HepG2 (cell line): ENCODE results near the gene YLPM1. TPM values are rescaled to one million over a fixed set of nuclear protein-coding genes. Genes with fewer than 3 reads are reported as not detected.
A peak's percentile ranks its signal among the peaks of the same experiment; 100 is the strongest.

Experiments
- ATAC-seq: fragments of 200-7000 bp; cut with Tn5 transposase; 3 replicates; pipeline ENCODE4 v1.9.1; 2020; ENCODE audit warnings: mild to moderate bottlenecking, moderate library complexity
- BruUV-seq: library from RNA; stranded (reverse); fragments of 400-500 nt; replicated peaks from 2 replicates; lab custom pipeline; 2021; lab: Mats Ljungman, UMichigan
- CTCF ChIA-PET: fragments of 300-600 bp; formaldehyde crosslinking; extraction: SDS; loops from one replicate; lab custom pipeline; 2021; ENCODE audit warnings: low total read pairs, inconsistent platforms, low intra/inter-chr PET ratio; lab: Yijun Ruan, JAX
- POLR2A ChIA-PET: fragments of 350-600 bp; sonication (Branson Sonifier 250); formaldehyde crosslinking; loops from one replicate; lab custom pipeline; 2020; ENCODE audit warnings: antibody characterized with exemption, inconsistent platforms; lab: Yijun Ruan, JAX
- DNase-seq: peaks from one replicate; pipeline ENCODE4 v3.0.0-alpha.2; 2015; ENCODE audit warnings: low spot score
- FAIRE-seq: peaks from 3 replicates; lab custom pipeline; 2011; peaks lifted over from hg19 to GRCh38; lab: Jason Lieb, UNC
- H2AFZ ChIP-seq: one replicate; pipeline ENCODE4 v1.6.1; 2011; ENCODE audit warnings: low read length, inconsistent platforms
- H3K27ac ChIP-seq: fragments of 300-600 bp; 3 replicates; pipeline ENCODE4 v1.8.0; 2011; ENCODE audit warnings: mixed run types, mild to moderate bottlenecking, mixed read lengths, low read length, inconsistent platforms; ENCODE audit not compliant: insufficient read depth; ENCODE audit errors: extremely low read length
- H3K27me3 ChIP-seq, 2 experiments: fragments of 200-600 bp in 1 of 2; 2 replicates in 1 of 2; 3 replicates in 1 of 2; pipeline versions ENCODE4 v1.6.0 to v1.8.0; 2011; ENCODE audit warnings: low read length in 2 of 2, mild to moderate bottlenecking in 2 of 2, moderate library complexity in 2 of 2, inconsistent platforms in 1 of 2; ENCODE audit not compliant: insufficient read depth in 2 of 2, control insufficient read depth in 1 of 2
- H3K36me3 ChIP-seq, 2 experiments: fragments of 200-600 bp in 1 of 2; replicated peaks in 1 of 2; 2 replicates in 1 of 2; 3 replicates in 1 of 2; pipeline versions ENCODE4 v1.5.1 to v1.8.0; 2011; ENCODE audit warnings: low read length in 2 of 2, inconsistent platforms in 1 of 2; ENCODE audit not compliant: insufficient read depth in 2 of 2, control insufficient read depth in 1 of 2
- H3K4me1 ChIP-seq: 2 replicates; pipeline ENCODE4 v1.5.1; 2012; ENCODE audit warnings: low read length, inconsistent platforms; ENCODE audit not compliant: insufficient read depth
- H3K4me2 ChIP-seq: 2 replicates; pipeline ENCODE4 v1.6.0; 2011; ENCODE audit warnings: low read depth, low read length, inconsistent platforms
- H3K4me3 ChIP-seq, 3 experiments: fragments of 200-600 bp in 1 of 3; sonication (generic), shearing (Covaris generic) in 1 of 3; replicated peaks in 1 of 3; 2 replicates each; pipeline ENCODE4 v1.5.1; 2011 to 2016; ENCODE audit warnings: low read length in 3 of 3, inconsistent platforms in 2 of 3, low read depth in 2 of 3, mild to moderate bottlenecking in 2 of 3, control low read depth in 1 of 3, mixed read lengths in 1 of 3; ENCODE audit not compliant: insufficient read depth in 1 of 3
- H3K79me2 ChIP-seq: one replicate; pipeline ENCODE4 v1.6.1; 2011; ENCODE audit warnings: low read length, inconsistent platforms; ENCODE audit not compliant: insufficient read depth
- H3K9ac ChIP-seq: 2 replicates; pipeline ENCODE4 v1.6.0; 2011; ENCODE audit warnings: mild to moderate bottlenecking, low read depth, low read length, inconsistent platforms; ENCODE audit not compliant: insufficient read depth
- H3K9me3 ChIP-seq: 2 replicates; pipeline ENCODE4 v1.5.1; 2012; ENCODE audit warnings: mild to moderate bottlenecking, low read length
- H4K20me1 ChIP-seq: 2 replicates; pipeline ENCODE4 v1.6.0; 2011; ENCODE audit warnings: inconsistent platforms, mild to moderate bottlenecking, low read length, moderate library complexity; ENCODE audit not compliant: insufficient read depth
- BCL6 ChIP-seq: IDR thresholded peaks from 2 replicates; pipeline ENCODE4 v1.6.1; 2016; ENCODE audit warnings: missing genetic modification reagents, missing compliant biosample characterization
- HNRNPH1 ChIP-seq: fragments of 200-400 bp; formaldehyde crosslinking; optimal IDR thresholded peaks from 2 replicates; pipeline ENCODE3; 2017; ENCODE audit warnings: mild to moderate bottlenecking, low read depth, low read length
- YEATS2 ChIP-seq: sonication (generic); formaldehyde crosslinking; IDR thresholded peaks from 2 replicates; pipeline ENCODE4 v1.4.0; 2020; ENCODE audit warnings: missing genetic modification reagents, borderline replicate concordance
- ZNF720 ChIP-seq: sonication (generic); formaldehyde crosslinking; IDR thresholded peaks from 2 replicates; pipeline ENCODE4 v1.4.0; 2020; ENCODE audit warnings: missing genetic modification reagents
- ZNF768 ChIP-seq: sonication (generic); formaldehyde crosslinking; IDR thresholded peaks from 2 replicates; pipeline ENCODE4 v1.4.0; 2020; ENCODE audit warnings: missing genetic modification reagents
- WGBS: methylation state at CpG from one replicate; pipeline ENCODE4 v1.1.6; 2017; ENCODE audit warnings: low lambda C conversion rate; 5-methylcytosine and 5-hydroxymethylcytosine counted together
- in situ Hi-C: cut with HindIII; loops from 2 replicates; pipeline ENCODE4 v1.10.0; 2017; ENCODE audit warnings: low pct_unique_long_range_greater_than_20kb; ENCODE audit not compliant: extremely low pct_ligation_motif_present
- intact Hi-C: fragments of 100-400 bp; cut with micrococcal nuclease; formaldehyde crosslinking; loops from one replicate; pipeline ENCODE4 v1.10.0; 2022; ENCODE audit not compliant: unreplicated experiment
- polyA plus RNA-seq, 8 experiments: library from polyadenylated mRNA; depleted of rRNA in 3 of 8; stranded (reverse) in 7 of 8; unstranded in 1 of 8; fragments of >200 nt; fragmentation: Illumina TruSeq in 4 of 8; extraction: Trizol in 4 of 8; gene quantifications; 2 replicates each; pipeline versions ENCODE4 v1.2.1 to v1.2.3, GENCODE V29; 2011 to 2016; ENCODE audit warnings: low read depth in 4 of 8, missing spikeins in 1 of 8, mixed read lengths in 1 of 8; ENCODE audit not compliant: insufficient read depth in 1 of 8
- total RNA-seq, 5 experiments: library from RNA; depleted of rRNA; stranded (reverse); fragments of >200 nt; fragmentation: Illumina TruSeq; extraction: Trizol; gene quantifications; 2 replicates each; pipeline ENCODE4 v1.2.3, GENCODE V29; 2016; ENCODE audit warnings: low read depth in 1 of 5
- TF ChIP-seq, protein P1 (sequence below): sonication (generic); formaldehyde crosslinking; IDR thresholded peaks from 2 replicates; pipeline ENCODE4 v1.5.0; 2020; ENCODE audit warnings: missing genetic modification reagents
- TF ChIP-seq, protein P2 (sequence below): sonication (generic); formaldehyde crosslinking; IDR thresholded peaks from 2 replicates; pipeline ENCODE4 v1.8.0; 2022; ENCODE audit warnings: low read depth, missing genetic modification reagents
- TF ChIP-seq, protein P3 (sequence below): sonication (generic); formaldehyde crosslinking; IDR thresholded peaks from 2 replicates; pipeline ENCODE4 v1.8.1; 2023; ENCODE audit warnings: mild to moderate bottlenecking, missing genetic modification reagents

Gene YLPM1
- total and polyA plus RNA-seq, 2 of the 13 experiments (the other 11 are each of a cell fraction or from before 2014, with no cell fraction given), result 6.7 to 21.9 TPM

DNA sequence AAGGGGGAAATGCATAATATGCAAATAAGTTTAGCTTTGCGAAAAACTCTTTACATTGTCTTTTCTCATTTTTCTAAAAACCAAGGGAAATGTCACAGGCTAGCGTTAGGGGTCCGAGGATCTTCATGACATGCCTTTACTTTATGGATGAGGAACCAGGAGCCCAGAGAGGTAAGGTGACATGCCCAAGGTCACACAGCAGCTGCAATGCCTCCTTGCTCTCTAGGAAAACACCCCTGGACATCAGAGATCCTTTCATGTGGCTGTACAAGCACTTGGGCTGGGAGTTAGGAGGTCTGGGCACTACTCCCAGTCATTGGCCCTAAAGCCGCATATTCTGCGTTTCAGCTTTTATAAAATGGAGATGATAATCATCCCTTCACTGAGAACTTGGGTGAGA, 112.1 kb downstream of the YLPM1 start:
- CTCF ChIA-PET, result no interaction called here
- no peak for FAIRE-seq

More for the DNA sequence above, 112.1 kb downstream of the YLPM1 start:
- BruUV-seq, result no TSS peak
- ATAC-seq, result no peak
- in situ Hi-C loops (no loop called here), intact Hi-C loops (no loop called here)
- Histone ChIP-seq H3K9ac (no peak overlapping the region), H3K36me3 (no peaks in the 10 kb centered on the region), H3K4me3 (no peak overlapping the region), H3K4me2 (no peak overlapping the region), H3K79me2 (no peaks in the 10 kb centered on the region), H3K27me3 (peaks cover 0 to 10% of the 10 kb centered on the region in 2 experiments; a peak in 1 of 5 replicates), H3K27ac (no peak overlapping the region), H4K20me1 (no peaks in the 10 kb centered on the region), H3K9me3 (no peaks in the 10 kb centered on the region)
- DNase-seq, result no peak
- POLR2A ChIA-PET, result interaction anchor here (0.7 to 1.0 kb wide), 2 partner anchors 48 to 242 kb away, joined by 3 read pairs; partner anchors contain the start of gene RPS6KL1
- TF ChIP-seq ZNF768 (peak; percentile 81), ZNF720 (CRISPR knock-in tag) (no peak), BCL6 (0 out of 2 replicates have a peak, but pooled peaks have one; percentile 9), YEATS2 (no peak), HNRNPH1 (no peak)
- TF ChIP-seq, protein P1, sequence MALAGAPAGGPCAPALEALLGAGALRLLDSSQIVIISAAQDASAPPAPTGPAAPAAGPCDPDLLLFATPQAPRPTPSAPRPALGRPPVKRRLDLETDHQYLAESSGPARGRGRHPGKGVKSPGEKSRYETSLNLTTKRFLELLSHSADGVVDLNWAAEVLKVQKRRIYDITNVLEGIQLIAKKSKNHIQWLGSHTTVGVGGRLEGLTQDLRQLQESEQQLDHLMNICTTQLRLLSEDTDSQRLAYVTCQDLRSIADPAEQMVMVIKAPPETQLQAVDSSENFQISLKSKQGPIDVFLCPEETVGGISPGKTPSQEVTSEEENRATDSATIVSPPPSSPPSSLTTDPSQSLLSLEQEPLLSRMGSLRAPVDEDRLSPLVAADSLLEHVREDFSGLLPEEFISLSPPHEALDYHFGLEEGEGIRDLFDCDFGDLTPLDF (CRISPR knock-in tag), result no peak
- TF ChIP-seq, protein P2, sequence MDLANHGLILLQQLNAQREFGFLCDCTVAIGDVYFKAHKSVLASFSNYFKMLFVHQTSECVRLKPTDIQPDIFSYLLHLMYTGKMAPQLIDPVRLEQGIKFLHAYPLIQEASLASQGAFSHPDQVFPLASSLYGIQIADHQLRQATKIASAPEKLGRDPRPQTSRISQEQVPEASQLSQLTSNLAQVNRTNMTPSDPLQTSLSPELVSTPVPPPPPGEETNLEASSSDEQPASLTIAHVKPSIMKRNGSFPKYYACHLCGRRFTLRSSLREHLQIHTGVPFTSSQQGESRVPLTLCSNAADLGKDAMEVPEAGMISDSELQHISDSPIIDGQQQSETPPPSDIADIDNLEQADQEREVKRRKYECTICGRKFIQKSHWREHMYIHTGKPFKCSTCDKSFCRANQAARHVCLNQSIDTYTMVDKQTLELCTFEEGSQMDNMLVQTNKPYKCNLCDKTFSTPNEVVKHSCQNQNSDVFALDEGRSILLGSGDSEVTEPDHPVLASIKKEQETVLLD (CRISPR knock-in tag), result no peak
- TF ChIP-seq, protein P3, sequence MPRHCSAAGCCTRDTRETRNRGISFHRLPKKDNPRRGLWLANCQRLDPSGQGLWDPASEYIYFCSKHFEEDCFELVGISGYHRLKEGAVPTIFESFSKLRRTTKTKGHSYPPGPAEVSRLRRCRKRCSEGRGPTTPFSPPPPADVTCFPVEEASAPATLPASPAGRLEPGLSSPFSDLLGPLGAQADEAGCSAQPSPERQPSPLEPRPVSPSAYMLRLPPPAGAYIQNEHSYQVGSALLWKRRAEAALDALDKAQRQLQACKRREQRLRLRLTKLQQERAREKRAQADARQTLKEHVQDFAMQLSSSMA, result no peak
- TF ChIP-seq, all 625 proteins: peak for 2
- WGBS, result 67% methylated on average over 5 of the region's 5 CpGs
- Histone ChIP-seq H3K4me1 (peaks cover 30% of the 10 kb centered on the region), H2AFZ (no peak overlapping the region)
